WERI-Rb-1 (cell line): ENCODE measurements around the gene SLC22A23.

Experiments
- DNase-seq: peaks from one replicate; pipeline ENCODE4 v3.0.0-alpha.2; 2020
- H3K27ac ChIP-seq: fragments of 250-450 bp; sonication (Bioruptor Pico); 2 replicates; pipeline ENCODE4 v1.5.1; 2020; ENCODE audit warnings: mild to moderate bottlenecking, moderate library complexity
- H3K27me3 ChIP-seq: fragments of 250-450 bp; sonication (Bioruptor Pico); 2 replicates; pipeline ENCODE4 v1.5.1; 2021; ENCODE audit warnings: mild to moderate bottlenecking, low read depth, moderate library complexity; ENCODE audit not compliant: insufficient read depth, severe bottlenecking
- H3K36me3 ChIP-seq: fragments of 250-450 bp; sonication (Bioruptor Pico); 2 replicates; pipeline ENCODE4 v1.5.1; 2020; ENCODE audit warnings: mild to moderate bottlenecking, moderate library complexity
- H3K4me3 ChIP-seq: 2 replicates; pipeline ENCODE4 v1.5.1; 2011; ENCODE audit warnings: low read depth, mild to moderate bottlenecking, control low read depth, low read length
- H3K9me3 ChIP-seq: fragments of 250-450 bp; sonication (Bioruptor Pico); 2 replicates; pipeline ENCODE4 v1.5.1; 2021; ENCODE audit warnings: mild to moderate bottlenecking, moderate library complexity; ENCODE audit not compliant: severe bottlenecking
- TF ChIP-seq, protein P1 (sequence below): IDR thresholded peaks from 2 replicates; pipeline ENCODE4 v1.5.1; 2011; ENCODE audit warnings: low read depth, mild to moderate bottlenecking, control low read depth, inconsistent platforms, low read length

SLC22A23 gene

GRCh38 chr6:3288711-3289663 is 167.9 kb downstream of the SLC22A23 start:
- Histone ChIP-seq H3K27me3 (no peaks in the 10 kb centered on the region), H3K9me3 (no peaks in the 10 kb centered on the region), H3K27ac (no peak overlapping the region), H3K4me3 (no peak overlapping the region), H3K36me3 (peaks cover 54% of the 10 kb centered on the region)
- TF ChIP-seq, protein P1, sequence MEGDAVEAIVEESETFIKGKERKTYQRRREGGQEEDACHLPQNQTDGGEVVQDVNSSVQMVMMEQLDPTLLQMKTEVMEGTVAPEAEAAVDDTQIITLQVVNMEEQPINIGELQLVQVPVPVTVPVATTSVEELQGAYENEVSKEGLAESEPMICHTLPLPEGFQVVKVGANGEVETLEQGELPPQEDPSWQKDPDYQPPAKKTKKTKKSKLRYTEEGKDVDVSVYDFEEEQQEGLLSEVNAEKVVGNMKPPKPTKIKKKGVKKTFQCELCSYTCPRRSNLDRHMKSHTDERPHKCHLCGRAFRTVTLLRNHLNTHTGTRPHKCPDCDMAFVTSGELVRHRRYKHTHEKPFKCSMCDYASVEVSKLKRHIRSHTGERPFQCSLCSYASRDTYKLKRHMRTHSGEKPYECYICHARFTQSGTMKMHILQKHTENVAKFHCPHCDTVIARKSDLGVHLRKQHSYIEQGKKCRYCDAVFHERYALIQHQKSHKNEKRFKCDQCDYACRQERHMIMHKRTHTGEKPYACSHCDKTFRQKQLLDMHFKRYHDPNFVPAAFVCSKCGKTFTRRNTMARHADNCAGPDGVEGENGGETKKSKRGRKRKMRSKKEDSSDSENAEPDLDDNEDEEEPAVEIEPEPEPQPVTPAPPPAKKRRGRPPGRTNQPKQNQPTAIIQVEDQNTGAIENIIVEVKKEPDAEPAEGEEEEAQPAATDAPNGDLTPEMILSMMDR, result no peak
- no peak for DNase-seq

DNA sequence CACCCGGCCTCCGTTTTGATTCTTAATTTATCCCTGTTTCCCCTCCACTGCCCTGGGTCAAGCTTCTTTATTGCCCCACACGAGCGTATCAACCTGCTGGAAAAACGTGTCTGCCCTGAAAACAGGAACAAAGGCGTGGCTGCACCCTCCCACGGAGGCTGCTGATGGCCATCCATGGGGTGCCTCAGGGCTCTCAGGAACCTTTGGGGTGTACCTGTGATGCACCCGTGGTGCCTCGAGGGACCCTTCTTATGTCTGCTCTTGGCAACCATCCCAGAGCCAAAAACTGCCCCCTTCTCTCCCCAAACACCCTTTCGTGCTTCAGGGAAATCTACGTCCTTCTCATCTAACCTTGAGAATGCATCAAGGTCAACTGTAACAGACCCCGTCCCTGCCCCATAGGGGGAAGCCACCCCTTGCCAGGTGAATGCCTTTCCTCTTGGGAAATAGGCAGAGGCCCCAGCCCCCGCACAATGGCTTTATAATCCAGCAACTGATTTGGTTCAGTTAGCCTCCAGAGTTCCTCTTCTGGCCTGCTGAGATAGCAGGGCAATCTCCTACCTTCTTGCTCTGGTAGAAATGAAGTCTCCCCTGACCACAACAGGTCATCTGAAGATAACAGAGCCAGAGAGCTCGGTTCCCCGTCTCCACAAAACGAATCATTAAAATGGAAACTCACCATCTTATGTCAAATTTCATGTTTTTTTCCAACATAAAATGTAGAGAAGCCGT is 168.7 kb downstream of the SLC22A23 start:
- TF ChIP-seq, protein P1, result no peak

GRCh38 chr6:3287308-3287707 is 169.5 kb downstream of the SLC22A23 start:
- Histone ChIP-seq H3K36me3 (peaks cover 64% of the 10 kb centered on the region), H3K27me3 (no peaks in the 10 kb centered on the region)
- DNase-seq, result no peak

More for the DNA sequence above, 168.7 kb downstream of the SLC22A23 start:
- Histone ChIP-seq H3K27ac (no peak overlapping the region), H3K36me3 (peaks cover 59% of the 10 kb centered on the region), H3K27me3 (no peaks in the 10 kb centered on the region), H3K4me3 (no peak overlapping the region), H3K9me3 (no peaks in the 10 kb centered on the region)
- peak; percentile 4 for DNase-seq

DNA sequence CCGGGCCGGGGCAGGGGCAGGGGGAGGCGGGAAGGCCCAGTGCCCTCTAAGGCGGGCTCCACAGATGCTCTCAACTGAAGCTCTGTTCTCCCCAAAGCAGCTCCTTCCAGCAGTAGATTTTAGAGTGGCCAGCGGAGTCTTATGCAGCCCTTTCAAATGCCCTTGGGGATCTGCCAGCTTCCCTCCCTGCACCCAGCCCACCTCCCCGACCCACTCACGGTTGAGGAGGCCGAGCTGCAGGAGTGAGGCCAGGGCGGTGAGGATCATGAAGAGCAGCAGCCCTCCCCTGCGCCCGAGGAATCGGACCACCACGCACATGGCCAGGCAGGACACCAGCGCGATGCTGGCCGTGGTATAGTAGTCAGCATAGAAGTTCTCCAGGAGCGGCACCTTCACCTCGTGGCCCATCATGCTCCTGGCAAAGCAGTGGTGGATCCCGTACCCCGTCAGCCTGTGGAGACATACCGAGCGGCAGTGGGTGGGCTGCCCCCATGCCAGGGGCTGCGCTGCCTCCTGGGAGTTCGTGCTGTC is 170.1 kb downstream of the SLC22A23 start:
- Histone ChIP-seq H3K9me3 (no peaks in the 10 kb centered on the region), H3K27ac (peak overlapping the region; percentile 11), H3K4me3 (no peak overlapping the region), H3K27me3 (no peaks in the 10 kb centered on the region), H3K36me3 (peaks cover 63% of the 10 kb centered on the region)
- TF ChIP-seq, protein P1, result no peak
- peak; percentile 11 for DNase-seq

More at GRCh38 chr6:3287308-3287707, 169.5 kb downstream of the SLC22A23 start:
- no peak overlapping the region for H3K27ac ChIP-seq
- no peak overlapping the region for H3K4me3 ChIP-seq
- TF ChIP-seq, protein P1, result no peak
- no peaks in the 10 kb centered on the region for H3K9me3 ChIP-seq

DNA sequence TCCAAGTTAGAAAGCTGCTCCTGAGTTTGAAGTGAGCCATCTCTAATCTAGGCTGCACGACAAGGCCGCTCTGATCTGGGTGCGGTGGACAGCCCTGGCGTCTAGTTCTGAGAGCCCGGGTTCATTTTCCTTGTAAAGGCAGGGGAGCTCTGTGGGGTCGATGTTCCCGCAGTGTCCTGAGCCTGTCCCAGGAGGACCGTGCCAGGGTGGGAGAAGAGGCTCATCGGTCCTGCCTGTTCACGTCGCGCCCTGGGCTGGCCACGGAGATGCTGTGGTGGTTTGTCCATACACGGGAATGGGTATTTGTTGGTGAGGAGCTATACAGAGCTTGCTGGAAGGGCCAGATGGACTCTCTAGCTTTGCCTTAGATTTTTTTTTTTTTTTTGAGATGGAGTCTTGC is 171.1 kb downstream of the SLC22A23 start:
- TF ChIP-seq, protein P1, result no peak
- DNase-seq, result no peak
- Histone ChIP-seq H3K27ac (peak overlapping the region; percentile 20), H3K9me3 (no peaks in the 10 kb centered on the region), H3K27me3 (no peaks in the 10 kb centered on the region), H3K4me3 (no peak overlapping the region), H3K36me3 (peaks cover 66% of the 10 kb centered on the region)
